GM12878 (cell line): ENCODE data around the gene DUSP7. TPM values are rescaled to one million over a fixed set of nuclear protein-coding genes. Genes with fewer than 3 reads are reported as not detected.

Source experiments
- ATAC-seq: fragments of 200-7000 bp; cut with Tn5 transposase; 3 replicates; pipeline ENCODE4 v1.9.1; 2020; ENCODE audit warnings: mild to moderate bottlenecking, moderate library complexity
- BruUV-seq: library from RNA; stranded (reverse); fragments of 400-500 nt; replicated peaks from 2 replicates; lab custom pipeline; 2021; lab: Mats Ljungman, UMichigan
- CTCF ChIA-PET: fragments of 300-600 bp; sonication (Branson Sonifier 250); formaldehyde crosslinking; extraction: SDS; loops from one replicate; lab custom pipeline; 2021; ENCODE audit warnings: inconsistent platforms; lab: Yijun Ruan, JAX
- POLR2A ChIA-PET: fragments of 350-600 bp; formaldehyde crosslinking; extraction: SDS; loops from one replicate; lab custom pipeline; 2021; ENCODE audit warnings: inconsistent platforms; lab: Charles Lee
- RAD21 ChIA-PET: fragments of 300-600 bp; sonication (Branson Sonifier 250); formaldehyde crosslinking; loops from one replicate; lab custom pipeline; 2023; ENCODE audit warnings: antibody characterized with exemption; ENCODE audit not compliant: unreplicated experiment; lab: Charles Lee
- SMC1A ChIA-PET: fragments of 300-600 bp; sonication (Branson Sonifier 250); formaldehyde crosslinking; loops from one replicate; lab custom pipeline; 2023; ENCODE audit not compliant: unreplicated experiment, uncharacterized antibody; lab: Charles Lee
- DNase-seq: peaks from one replicate; pipeline ENCODE4 v3.0.0-alpha.2; 2011; ENCODE audit warnings: low read depth, low spot score
- FAIRE-seq: peaks from 3 replicates; lab custom pipeline; 2011; peaks lifted over from hg19 to GRCh38; lab: Jason Lieb, UNC
- H2AFZ ChIP-seq: 2 replicates; pipeline ENCODE4 v1.6.0; 2011; ENCODE audit warnings: low read depth, low read length, control low read depth; ENCODE audit not compliant: control insufficient read depth
- H3K27ac ChIP-seq: 2 replicates; pipeline ENCODE4 v1.5.1; 2011; ENCODE audit warnings: control low read depth; ENCODE audit not compliant: control insufficient read depth, insufficient read depth
- H3K27me3 ChIP-seq, 2 experiments: replicated peaks in 1 of 2; 2 replicates each; pipeline versions ENCODE4 v1.6.0 to v1.6.1; 2011; ENCODE audit warnings: low read length in 1 of 2; ENCODE audit not compliant: control insufficient read depth in 2 of 2, insufficient read depth in 2 of 2
- H3K36me3 ChIP-seq, 2 experiments: 2 replicates each; pipeline ENCODE4 v1.5.1; 2011; ENCODE audit warnings: low read length in 1 of 2; ENCODE audit not compliant: control insufficient read depth in 2 of 2, insufficient read depth in 2 of 2
- H3K4me1 ChIP-seq: 2 replicates; pipeline ENCODE4 v1.6.1; 2011; ENCODE audit warnings: mild to moderate bottlenecking, low read length, moderate library complexity, mixed read lengths; ENCODE audit not compliant: control insufficient read depth, insufficient read depth
- H3K4me2 ChIP-seq: 2 replicates; pipeline ENCODE4 v1.6.0; 2011; ENCODE audit warnings: control low read depth; ENCODE audit not compliant: control insufficient read depth, insufficient read depth
- H3K4me3 ChIP-seq: fragments of 200-600 bp; sonication (generic); 2 replicates; pipeline ENCODE4 v1.5.1; 2016
- H3K79me2 ChIP-seq: 2 replicates; pipeline ENCODE4 v1.6.0; 2011; ENCODE audit warnings: low read length; ENCODE audit not compliant: control insufficient read depth, insufficient read depth
- H3K9ac ChIP-seq: 2 replicates; pipeline ENCODE4 v1.8.0; 2011; ENCODE audit warnings: low read length, control low read depth, mixed read lengths; ENCODE audit not compliant: control insufficient read depth, insufficient read depth
- H3K9me3 ChIP-seq: replicated peaks from 3 replicates; pipeline ENCODE4 v1.5.1; 2011; ENCODE audit warnings: mild to moderate bottlenecking, low read length; ENCODE audit not compliant: control insufficient read depth, insufficient read depth
- H4K20me1 ChIP-seq: 2 replicates; pipeline ENCODE4 v1.6.0; 2011; ENCODE audit not compliant: control insufficient read depth, insufficient read depth
- ASH2L ChIP-seq: fragments of 300-600, 200-600 bp; sonication (generic); IDR thresholded peaks from 2 replicates; pipeline ENCODE4 v1.6.1; 2017; ENCODE audit warnings: low read depth, mild to moderate bottlenecking, borderline replicate concordance
- EED ChIP-seq: sonication (generic); IDR thresholded peaks from 2 replicates; pipeline ENCODE4 v1.6.1; 2016; ENCODE audit warnings: antibody characterized with exemption, low read depth
- EGR1 ChIP-seq, 2 experiments: IDR thresholded peaks; 1 replicate in 1 of 2; 2 replicates in 1 of 2; pipeline ENCODE4 v1.6.1; 2011 to 2012; ENCODE audit warnings: low read depth in 2 of 2, low read length in 2 of 2, borderline replicate concordance in 1 of 2, mild to moderate bottlenecking in 1 of 2, moderate library complexity in 1 of 2
- MLLT1 ChIP-seq: fragments of 450-650 bp; IDR thresholded peaks from 2 replicates; pipeline ENCODE4 v1.6.1; 2016; ENCODE audit warnings: mild to moderate bottlenecking
- MTA3 ChIP-seq: IDR thresholded peaks from 2 replicates; pipeline ENCODE4 v1.6.1; 2012; ENCODE audit warnings: low read length, inconsistent platforms, borderline replicate concordance
- USF2 ChIP-seq: IDR thresholded peaks from 2 replicates; pipeline ENCODE4 v1.6.1; 2011; ENCODE audit warnings: low read depth, low read length, improper control_type of control experiment, borderline replicate concordance
- YBX1 ChIP-seq: fragments of 450-650 bp; IDR thresholded peaks from 2 replicates; pipeline ENCODE4 v1.6.1; 2016; ENCODE audit warnings: antibody characterized with exemption
- WGBS: methylation state at CpG from one replicate; pipeline ENCODE4 v1.1.6; 2016; ENCODE audit warnings: low lambda C conversion rate; ENCODE audit not compliant: insufficient replicate concordance, insufficient coverage; ENCODE audit errors: missing lambda C conversion rate; 5-methylcytosine and 5-hydroxymethylcytosine counted together
- in situ Hi-C: fragments of 300-500 bp; cut with MboI; formaldehyde crosslinking; loops from 9 replicates; pipeline ENCODE4 v1.14.3; 2018; ENCODE audit warnings: mixed read lengths
- intact Hi-C: fragments of 100-400 bp; cut with micrococcal nuclease; formaldehyde crosslinking; loops from one replicate; pipeline ENCODE4 v1.14.2; 2022; ENCODE audit not compliant: unreplicated experiment
- polyA plus RNA-seq, 11 experiments: library from polyadenylated mRNA; depleted of rRNA in 4 of 11; unstranded in 6 of 11; stranded (reverse) in 5 of 11; fragments of >200 nt; fragmentation: Nextera tagmentation in 4 of 11; fragmentation: Illumina TruSeq in 1 of 11; extraction: Ambion mirVana in 4 of 11; extraction: Trizol in 1 of 11; gene quantifications; 1 replicate in 1 of 11; 2 replicates in 10 of 11; pipeline versions ENCODE4 v1.2.1 to v1.2.3, GENCODE V29; 2011 to 2016; ENCODE audit warnings: inconsistent platforms in 2 of 11, missing spikeins in 2 of 11, low read depth in 1 of 11
- total RNA-seq, 4 experiments: library from RNA; depleted of rRNA in 3 of 4; stranded (reverse); fragments of >200 nt in 3 of 4; fragmentation: Illumina TruSeq in 1 of 4; extraction: Trizol in 1 of 4; gene quantifications; 2 replicates each; pipeline versions ENCODE4 v1.2.1 to v1.2.3, GENCODE V29; 2013 to 2021
- TF ChIP-seq, protein P1 (sequence below): fragments of 450-650 bp; conservative IDR thresholded peaks from 2 replicates; pipeline ENCODE4 v1.6.1; 2017; ENCODE audit warnings: mild to moderate bottlenecking, moderate library complexity
- TF ChIP-seq, protein P2 (sequence below): fragments of 450-650 bp; IDR thresholded peaks from 2 replicates; pipeline ENCODE4 v1.6.1; 2018; ENCODE audit warnings: mild to moderate bottlenecking, low read depth, moderate library complexity; ENCODE audit not compliant: partially characterized antibody

DUSP7 gene
- total and polyA plus RNA-seq, 10 of the 15 experiments (the other 5 are each of a cell fraction or from before 2014, with no cell fraction given): 0.73 to 17.0 (median 7.9) TPM

DNA sequence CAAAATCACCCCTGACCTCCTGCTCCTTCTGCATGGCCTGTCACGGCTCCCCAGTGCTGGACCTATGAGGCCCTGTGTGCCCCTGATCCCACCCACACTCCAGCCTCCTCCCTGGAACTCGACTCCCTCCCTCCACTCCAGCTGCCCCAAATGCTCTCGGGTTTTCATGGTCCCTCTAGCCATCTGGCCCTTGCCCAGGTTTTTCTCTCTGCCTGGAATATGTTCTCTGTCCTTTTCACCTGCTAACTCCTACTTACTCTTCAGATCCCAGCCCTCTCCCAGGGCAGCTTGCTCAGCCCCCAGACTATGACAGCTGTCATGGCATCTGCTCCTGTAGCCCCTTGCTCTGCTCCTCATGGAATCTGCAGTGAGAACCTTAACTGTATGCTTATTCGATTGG, 30.3 kb downstream of the DUSP7 start (continued):
- TF ChIP-seq YBX1: no peak

- ChIA-PET RAD21 (interaction anchor here (0.7 to 1.9 kb wide), 6 partner anchors 11 to 36 kb away, joined by 3 to 17 read pairs (median 5); no protein-coding TSS in a partner anchor), SMC1A (interaction anchor here (0.9 to 1.6 kb wide), 5 partner anchors 11 to 32 kb away, joined by 3 to 16 read pairs (median 4); no protein-coding TSS in a partner anchor), POLR2A (interaction anchor here (0.6 to 2.3 kb wide), 6 partner anchors 9 to 218 kb away, joined by 4 to 12 read pairs (median 6); no protein-coding TSS in a partner anchor), CTCF (interaction anchor here (0.8 to 1.7 kb wide), 9 partner anchors 11 to 119 kb away, joined by 3 to 9 read pairs (median 3); no protein-coding TSS in a partner anchor)
- H3K4me3 ChIP-seq: no peak overlapping the region
- in situ Hi-C loops (no loop called here), intact Hi-C loops (no loop called here)
- no peak overlapping the region for H3K4me2 ChIP-seq
- no peaks in the 10 kb centered on the region for H3K27me3 ChIP-seq
- H3K36me3 ChIP-seq: no peaks in the 10 kb centered on the region
- no peaks in the 10 kb centered on the region for H3K79me2 ChIP-seq
- WGBS: 89% methylated on average over 7 of the region's 7 CpGs
- no TSS peak for BruUV-seq
- no peak overlapping the region for H2AFZ ChIP-seq
- no peak overlapping the region for H3K9ac ChIP-seq
- FAIRE-seq (no peak), DNase-seq (no peak), ATAC-seq (no peak)
- H3K9me3 ChIP-seq: no peaks in the 10 kb centered on the region
- TF ChIP-seq, protein P1, sequence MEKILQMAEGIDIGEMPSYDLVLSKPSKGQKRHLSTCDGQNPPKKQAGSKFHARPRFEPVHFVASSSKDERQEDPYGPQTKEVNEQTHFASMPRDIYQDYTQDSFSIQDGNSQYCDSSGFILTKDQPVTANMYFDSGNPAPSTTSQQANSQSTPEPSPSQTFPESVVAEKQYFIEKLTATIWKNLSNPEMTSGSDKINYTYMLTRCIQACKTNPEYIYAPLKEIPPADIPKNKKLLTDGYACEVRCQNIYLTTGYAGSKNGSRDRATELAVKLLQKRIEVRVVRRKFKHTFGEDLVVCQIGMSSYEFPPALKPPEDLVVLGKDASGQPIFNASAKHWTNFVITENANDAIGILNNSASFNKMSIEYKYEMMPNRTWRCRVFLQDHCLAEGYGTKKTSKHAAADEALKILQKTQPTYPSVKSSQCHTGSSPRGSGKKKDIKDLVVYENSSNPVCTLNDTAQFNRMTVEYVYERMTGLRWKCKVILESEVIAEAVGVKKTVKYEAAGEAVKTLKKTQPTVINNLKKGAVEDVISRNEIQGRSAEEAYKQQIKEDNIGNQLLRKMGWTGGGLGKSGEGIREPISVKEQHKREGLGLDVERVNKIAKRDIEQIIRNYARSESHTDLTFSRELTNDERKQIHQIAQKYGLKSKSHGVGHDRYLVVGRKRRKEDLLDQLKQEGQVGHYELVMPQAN: no peak
- TF ChIP-seq MLLT1: no peak
- no peak for TF ChIP-seq USF2
- TF ChIP-seq ASH2L: no peak
- TF ChIP-seq MTA3: no peak
- TF ChIP-seq EGR1 (IDR thresholded peaks at IDR 0.05; ENCODE audit: borderline replicate concordance in 1 of 2, low read depth in 2 of 2, low read length in 2 of 2): no peak
- TF ChIP-seq, protein P2, sequence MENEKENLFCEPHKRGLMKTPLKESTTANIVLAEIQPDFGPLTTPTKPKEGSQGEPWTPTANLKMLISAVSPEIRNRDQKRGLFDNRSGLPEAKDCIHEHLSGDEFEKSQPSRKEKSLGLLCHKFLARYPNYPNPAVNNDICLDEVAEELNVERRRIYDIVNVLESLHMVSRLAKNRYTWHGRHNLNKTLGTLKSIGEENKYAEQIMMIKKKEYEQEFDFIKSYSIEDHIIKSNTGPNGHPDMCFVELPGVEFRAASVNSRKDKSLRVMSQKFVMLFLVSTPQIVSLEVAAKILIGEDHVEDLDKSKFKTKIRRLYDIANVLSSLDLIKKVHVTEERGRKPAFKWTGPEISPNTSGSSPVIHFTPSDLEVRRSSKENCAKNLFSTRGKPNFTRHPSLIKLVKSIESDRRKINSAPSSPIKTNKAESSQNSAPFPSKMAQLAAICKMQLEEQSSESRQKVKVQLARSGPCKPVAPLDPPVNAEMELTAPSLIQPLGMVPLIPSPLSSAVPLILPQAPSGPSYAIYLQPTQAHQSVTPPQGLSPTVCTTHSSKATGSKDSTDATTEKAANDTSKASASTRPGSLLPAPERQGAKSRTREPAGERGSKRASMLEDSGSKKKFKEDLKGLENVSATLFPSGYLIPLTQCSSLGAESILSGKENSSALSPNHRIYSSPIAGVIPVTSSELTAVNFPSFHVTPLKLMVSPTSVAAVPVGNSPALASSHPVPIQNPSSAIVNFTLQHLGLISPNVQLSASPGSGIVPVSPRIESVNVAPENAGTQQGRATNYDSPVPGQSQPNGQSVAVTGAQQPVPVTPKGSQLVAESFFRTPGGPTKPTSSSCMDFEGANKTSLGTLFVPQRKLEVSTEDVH: no peak
- no peak for TF ChIP-seq YBX1
- no peak for TF ChIP-seq EED
- no peaks in the 10 kb centered on the region for H4K20me1 ChIP-seq
- no peak overlapping the region for H3K27ac ChIP-seq
- peaks cover 18% of the 10 kb centered on the region for H3K4me1 ChIP-seq
Observed at GRCh38 chr3:52025453-52025852, 30.9 kb downstream of the DUSP7 start.
